Esophagus muscularis mucosa (tissue), 3 donors: ENCODE results near the gene XRCC6.

ENCODE experiments used
- EP300 ChIP-seq: sonication (generic); formaldehyde crosslinking; IDR thresholded peaks from one replicate; pipeline ENCODE4 v1.6.1; 2017; ENCODE audit warnings: antibody characterized with exemption
- TF ChIP-seq, protein P1 (sequence below), 3 experiments: fragments of 200-600 bp in 2 of 3; fragments of 450-650 bp in 1 of 3; sonication (generic) in 2 of 3; IDR thresholded peaks; one replicate each; pipeline ENCODE4 v1.5.1; 2017 to 2019; ENCODE audit warnings: antibody characterized with exemption in 3 of 3, mild to moderate bottlenecking in 2 of 3, moderate library complexity in 1 of 3

DNA sequence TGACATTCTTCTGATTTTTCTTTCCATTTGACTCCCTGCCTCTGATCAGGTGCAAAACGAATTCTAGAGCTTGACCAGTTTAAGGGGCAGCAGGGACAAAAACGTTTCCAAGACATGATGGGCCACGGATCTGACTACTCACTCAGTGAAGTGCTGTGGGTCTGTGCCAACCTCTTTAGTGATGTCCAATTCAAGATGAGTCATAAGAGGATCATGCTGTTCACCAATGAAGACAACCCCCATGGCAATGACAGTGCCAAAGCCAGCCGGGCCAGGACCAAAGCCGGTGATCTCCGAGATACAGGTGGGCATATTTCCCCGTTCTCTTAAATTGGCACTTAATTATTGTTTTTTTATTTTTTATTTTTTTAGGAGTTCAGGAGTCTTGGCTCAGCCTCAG, 15.4 kb downstream of the XRCC6 start:
- no peak for TF ChIP-seq EP300
- TF ChIP-seq, protein P1, sequence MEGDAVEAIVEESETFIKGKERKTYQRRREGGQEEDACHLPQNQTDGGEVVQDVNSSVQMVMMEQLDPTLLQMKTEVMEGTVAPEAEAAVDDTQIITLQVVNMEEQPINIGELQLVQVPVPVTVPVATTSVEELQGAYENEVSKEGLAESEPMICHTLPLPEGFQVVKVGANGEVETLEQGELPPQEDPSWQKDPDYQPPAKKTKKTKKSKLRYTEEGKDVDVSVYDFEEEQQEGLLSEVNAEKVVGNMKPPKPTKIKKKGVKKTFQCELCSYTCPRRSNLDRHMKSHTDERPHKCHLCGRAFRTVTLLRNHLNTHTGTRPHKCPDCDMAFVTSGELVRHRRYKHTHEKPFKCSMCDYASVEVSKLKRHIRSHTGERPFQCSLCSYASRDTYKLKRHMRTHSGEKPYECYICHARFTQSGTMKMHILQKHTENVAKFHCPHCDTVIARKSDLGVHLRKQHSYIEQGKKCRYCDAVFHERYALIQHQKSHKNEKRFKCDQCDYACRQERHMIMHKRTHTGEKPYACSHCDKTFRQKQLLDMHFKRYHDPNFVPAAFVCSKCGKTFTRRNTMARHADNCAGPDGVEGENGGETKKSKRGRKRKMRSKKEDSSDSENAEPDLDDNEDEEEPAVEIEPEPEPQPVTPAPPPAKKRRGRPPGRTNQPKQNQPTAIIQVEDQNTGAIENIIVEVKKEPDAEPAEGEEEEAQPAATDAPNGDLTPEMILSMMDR (IDR thresholded peaks at IDR 0.05): no peak
